ENCODE results near the gene CPEB4.

The CPEB4 gene

GRCh38 chr5:173873306-173873922, 14.7 kb upstream of the CPEB4 start (continued):
- TF ChIP-seq PATZ1 (CRISPR knock-in tag; IDR thresholded peaks at IDR 0.05; ENCODE audit: borderline replicate concordance): no peak
- no peak for TF ChIP-seq ZC3H10 (CRISPR knock-in tag; IDR thresholded peaks at IDR 0.05)
- no peak for TF ChIP-seq CSDC2 (CRISPR knock-in tag; IDR thresholded peaks at IDR 0.05)

GRCh38 chr5:173875189-173875588, 13.0 kb upstream of the CPEB4 start:
- TF ChIP-seq RARB (CRISPR knock-in tag; IDR thresholded peaks at IDR 0.05): no peak
- no peak for TF ChIP-seq ARNTL (CRISPR knock-in tag; IDR thresholded peaks at IDR 0.05; ENCODE audit: borderline replicate concordance, low read depth)
- TF ChIP-seq OSR1 (CRISPR knock-in tag; IDR thresholded peaks at IDR 0.05): no peak
- no peak for TF ChIP-seq CSRNP3 (CRISPR knock-in tag; IDR thresholded peaks at IDR 0.05)
- TF ChIP-seq CSDC2 (CRISPR knock-in tag; IDR thresholded peaks at IDR 0.05): no peak
- no peak for TF ChIP-seq ZC3H10 (CRISPR knock-in tag; IDR thresholded peaks at IDR 0.05)
- TF ChIP-seq ZNF70 (CRISPR knock-in tag; IDR thresholded peaks at IDR 0.05): no peak
- TF ChIP-seq ZNF8 (CRISPR knock-in tag; IDR thresholded peaks at IDR 0.05): no peak
- no peak for TF ChIP-seq GLIS3 (CRISPR knock-in tag; IDR thresholded peaks at IDR 0.05)
- no peak for TF ChIP-seq CREB5 (CRISPR knock-in tag; IDR thresholded peaks at IDR 0.05; ENCODE audit: low read depth)
- no peak for TF ChIP-seq ESRRG (CRISPR knock-in tag; IDR thresholded peaks at IDR 0.05)
- no peak for TF ChIP-seq PATZ1 (CRISPR knock-in tag; IDR thresholded peaks at IDR 0.05; ENCODE audit: borderline replicate concordance)
- TF ChIP-seq ZFP3 (CRISPR knock-in tag; IDR thresholded peaks at IDR 0.05): no peak
- no peak for TF ChIP-seq SNAI2 (CRISPR knock-in tag; IDR thresholded peaks at IDR 0.05)
- TF ChIP-seq ZFP30 (CRISPR knock-in tag; IDR thresholded peaks at IDR 0.05): no peak
- TF ChIP-seq ISL1 (CRISPR knock-in tag; IDR thresholded peaks at IDR 0.05): no peak
- no peak for TF ChIP-seq PPARA (CRISPR knock-in tag; IDR thresholded peaks at IDR 0.05; ENCODE audit: borderline replicate concordance)
- no peak for ATAC-seq

- no peak for TF ChIP-seq SNAI2 (CRISPR knock-in tag; IDR thresholded peaks at IDR 0.05)
- no peak for TF ChIP-seq ZFP30 (CRISPR knock-in tag; IDR thresholded peaks at IDR 0.05)
- TF ChIP-seq ISL1 (CRISPR knock-in tag; IDR thresholded peaks at IDR 0.05): no peak
- TF ChIP-seq RARB (CRISPR knock-in tag; IDR thresholded peaks at IDR 0.05): no peak
- no peak for TF ChIP-seq CSRNP3 (CRISPR knock-in tag; IDR thresholded peaks at IDR 0.05)
- ATAC-seq: no peak
These were observed 9.8 kb upstream of the CPEB4 start for GRCh38 chr5:173878224-173878967.

- TF ChIP-seq GLIS3 (CRISPR knock-in tag; IDR thresholded peaks at IDR 0.05) (no peak), ZNF70 (CRISPR knock-in tag; IDR thresholded peaks at IDR 0.05) (no peak), CSDC2 (CRISPR knock-in tag; IDR thresholded peaks at IDR 0.05) (no peak), ARNTL (CRISPR knock-in tag; IDR thresholded peaks at IDR 0.05; ENCODE audit: borderline replicate concordance, low read depth) (no peak), TSHZ2 (CRISPR knock-in tag; IDR thresholded peaks at IDR 0.05) (no peak), TOX (CRISPR knock-in tag; IDR thresholded peaks at IDR 0.05; ENCODE audit: borderline replicate concordance) (no peak), CSRNP3 (CRISPR knock-in tag; IDR thresholded peaks at IDR 0.05) (no peak), PPARA (CRISPR knock-in tag; IDR thresholded peaks at IDR 0.05; ENCODE audit: borderline replicate concordance) (no peak), ZNF8 (CRISPR knock-in tag; IDR thresholded peaks at IDR 0.05) (no peak), RARB (CRISPR knock-in tag; IDR thresholded peaks at IDR 0.05) (no peak)
- ATAC-seq: no peak
These were observed 7.7 kb upstream of the CPEB4 start for GRCh38 chr5:173880306-173880985.

Data from SK-N-SH treated with all-trans-retinoic acid at 6 μM for 48 hours (cell line).